ENCODE measurements around the gene ANKRD33.
"Not testable (repeated sequence)": the region's sequence is repeated elsewhere in the genome, so short reads cannot be mapped to it uniquely, and the experiment has no call there.

The ANKRD33 gene

DNA sequence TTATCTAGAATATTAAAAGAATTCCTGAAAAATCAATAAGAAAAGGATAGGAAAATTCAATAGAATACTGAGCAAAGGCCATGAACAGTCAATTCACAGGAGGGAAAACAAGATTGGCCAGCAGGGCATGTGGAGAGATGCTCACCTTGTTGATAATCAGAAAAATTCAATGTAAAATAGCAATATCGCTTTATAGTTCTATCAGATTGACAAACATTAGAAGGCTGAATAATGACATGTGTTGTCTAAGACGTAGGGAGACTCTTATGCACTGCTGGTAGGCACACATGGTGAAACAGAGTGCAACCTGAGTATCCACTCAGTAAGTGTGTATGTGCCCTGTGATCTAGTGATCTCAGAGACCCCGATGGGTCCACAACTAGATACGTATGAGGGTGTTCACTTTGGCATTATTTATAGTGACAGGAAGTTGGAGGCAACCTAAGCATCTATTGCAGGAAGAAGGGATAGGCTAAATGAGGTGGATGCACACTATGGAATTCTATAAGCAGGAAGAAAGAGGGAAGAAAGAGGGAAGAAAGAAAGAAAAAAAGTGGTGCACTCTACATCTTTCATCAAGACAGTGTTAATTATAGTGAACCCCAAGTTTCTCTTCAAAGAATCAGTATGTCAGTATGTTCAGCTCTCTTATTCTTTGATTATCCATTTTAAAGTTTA, 3.8 kb upstream of the ANKRD33 start:
- no peak for DNase-seq

- peak in 1 of 4 experiments; percentile 36 for DNase-seq
Observed at GRCh38 chr12:51884676-51885229, 3.1 kb upstream of the ANKRD33 start.

DNA sequence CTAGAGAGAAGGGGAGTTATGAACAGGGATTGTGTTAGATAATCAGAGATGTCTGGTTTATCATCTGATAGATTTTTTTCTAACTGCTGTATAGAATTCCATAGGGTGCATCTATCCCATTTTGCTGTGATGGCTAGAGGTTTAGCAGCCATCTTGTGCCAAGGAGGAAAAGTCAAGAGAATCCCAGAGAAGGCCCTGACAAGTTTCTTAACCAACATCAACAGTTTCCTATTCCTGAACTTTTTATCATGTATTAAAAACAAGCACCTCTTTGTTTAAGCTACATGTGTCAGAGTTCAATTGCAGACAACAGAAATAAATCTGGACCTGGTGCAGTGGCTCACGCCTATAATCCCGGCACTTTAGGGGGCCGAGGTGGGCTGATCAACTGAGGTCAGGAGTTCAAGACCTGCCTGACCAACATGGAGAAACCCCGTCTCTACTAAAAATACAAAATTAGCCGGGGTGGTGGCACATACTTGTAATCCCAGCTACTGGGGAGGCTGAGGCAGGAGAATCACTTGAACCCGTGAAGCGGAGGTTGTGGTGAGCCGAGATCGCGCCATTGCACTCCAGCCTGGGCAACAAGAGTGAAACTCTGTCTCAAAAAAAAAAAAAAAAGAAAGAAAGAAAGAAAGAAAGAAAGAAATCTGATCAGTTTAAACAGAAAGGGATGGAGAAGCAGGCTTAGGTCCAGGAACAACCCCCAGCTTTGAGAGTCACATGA, 2.4 kb upstream of the ANKRD33 start:
- DNase-seq = not testable (repeated sequence)

GRCh38 chr12:51886021-51886710, 1.7 kb upstream of the ANKRD33 start:
- peak; percentile 89 to 98 (median 94) for DNase-seq

DNA sequence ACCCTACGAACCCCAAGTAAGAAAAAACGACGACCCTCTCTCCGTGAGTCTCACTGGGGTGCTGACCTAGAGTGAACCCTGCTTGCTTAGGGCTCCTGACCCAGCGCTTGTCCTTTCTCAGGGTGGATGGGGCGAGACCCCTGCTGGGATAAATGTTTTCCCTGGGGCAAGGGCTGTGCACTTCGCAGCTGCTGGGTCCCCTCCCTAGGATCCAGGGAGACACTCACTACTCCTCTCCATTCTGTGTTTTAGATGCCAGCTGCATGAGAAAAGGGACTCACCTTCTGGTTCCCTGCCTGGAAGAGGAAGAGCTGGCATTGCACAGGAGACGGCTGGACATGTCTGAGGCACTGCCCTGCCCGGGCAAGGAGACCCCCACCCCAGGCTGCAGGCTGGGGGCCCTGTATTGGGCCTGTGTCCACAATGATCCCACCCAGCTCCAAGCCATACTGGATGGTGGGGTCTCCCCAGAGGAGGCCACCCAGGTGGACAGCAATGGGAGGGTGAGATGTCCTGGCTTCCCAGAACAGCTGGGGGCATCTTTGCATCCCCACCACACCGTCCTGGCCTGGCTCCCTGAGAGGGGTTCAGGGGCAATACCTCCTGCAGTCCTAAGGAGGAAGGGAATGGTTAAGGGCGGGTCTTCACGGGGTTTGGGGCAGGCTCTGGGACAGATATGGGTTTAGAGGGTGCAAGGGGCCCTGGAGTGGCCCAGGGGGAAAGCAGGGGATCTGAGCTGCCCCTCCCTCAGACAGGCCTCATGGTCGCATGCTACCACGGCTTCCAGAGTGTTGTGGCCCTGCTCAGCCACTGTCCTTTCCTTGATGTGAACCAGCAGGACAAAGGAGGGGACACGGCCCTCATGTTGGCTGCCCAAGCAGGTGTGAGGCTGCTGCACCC, 663 bp downstream of the ANKRD33 start:
- peak in 1 of 4 experiments; percentile 0 for DNase-seq

GRCh38 chr12:51889216-51890132, 1.6 kb downstream of the ANKRD33 start:
- DNase-seq = no peak

GRCh38 chr12:51890133-51890464, 2.2 kb downstream of the ANKRD33 start:
- DNase-seq = no peak

GRCh38 chr12:51890511-51891171, 2.7 kb downstream of the ANKRD33 start:
- no peak for DNase-seq

GRCh38 chr12:51891843-51892242, 3.9 kb downstream of the ANKRD33 start:
- peak in 2 of 4 experiments; percentile 44 to 51 for DNase-seq

GRCh38 chr12:51893786-51894185, 5.9 kb downstream of the ANKRD33 start:
- DNase-seq = no peak

GRCh38 chr12:51895378-51896135, 7.7 kb downstream of the ANKRD33 start:
- no peak for DNase-seq

DNA sequence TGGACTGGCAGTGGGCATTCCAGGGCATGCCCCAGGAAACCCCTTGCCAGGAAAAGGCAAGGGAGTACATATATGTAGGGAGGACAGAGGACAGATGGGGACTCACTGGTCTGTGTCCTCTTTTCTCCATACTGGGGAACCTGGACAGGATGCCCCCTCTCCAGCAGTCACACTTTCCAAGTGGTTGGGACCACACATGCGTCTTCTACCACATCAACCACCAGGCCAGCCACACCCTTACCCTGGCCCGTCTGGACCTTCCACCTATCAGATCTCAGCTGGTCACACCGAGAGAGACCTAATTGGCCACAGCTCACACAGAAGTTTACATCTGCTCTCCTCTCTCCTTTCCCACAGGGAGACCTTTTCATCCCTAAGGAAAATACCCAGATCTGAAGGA, 8.3 kb downstream of the ANKRD33 start:
- DNase-seq = no peak

DNA sequence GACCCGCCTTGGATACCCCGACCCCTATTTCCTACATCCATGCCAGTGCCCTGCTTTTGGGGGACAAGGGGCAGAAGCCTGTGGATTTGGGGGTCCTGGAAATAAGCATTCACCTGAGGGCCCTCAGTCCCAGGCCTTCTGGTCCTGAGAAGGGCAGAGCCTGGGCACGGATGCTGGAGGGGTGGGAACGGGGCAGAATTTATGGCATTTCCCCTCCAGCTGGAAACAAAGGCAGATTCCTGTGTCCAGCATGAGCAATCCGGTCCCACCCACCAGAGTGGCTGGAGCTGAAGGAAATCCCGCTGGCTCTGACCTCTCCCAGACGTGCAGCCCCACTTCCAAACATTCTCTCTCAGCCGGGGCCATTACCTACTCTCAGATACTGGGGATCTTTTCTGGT, 9.3 kb downstream of the ANKRD33 start:
- no peak for DNase-seq

DNA sequence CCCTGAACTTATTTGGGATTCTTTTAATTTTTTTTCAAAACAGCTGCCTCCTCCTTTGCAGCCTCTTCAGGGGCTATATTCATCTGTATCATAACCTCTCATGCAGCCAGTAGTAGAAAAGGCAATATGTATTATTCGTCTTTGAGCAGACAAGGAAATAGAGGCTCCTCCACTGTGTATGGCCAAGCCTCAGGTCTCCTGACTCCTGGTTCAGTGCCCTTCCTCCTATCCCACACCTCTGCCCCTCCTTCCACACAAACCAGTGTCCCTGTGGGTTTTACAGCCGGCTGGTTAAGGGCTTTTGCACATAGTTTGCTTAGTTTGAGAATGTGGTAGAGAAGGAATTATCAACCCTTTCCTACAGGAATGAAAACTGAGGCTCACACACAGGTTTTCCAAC, 10.6 kb downstream of the ANKRD33 start:
- DNase-seq = no peak

DNA sequence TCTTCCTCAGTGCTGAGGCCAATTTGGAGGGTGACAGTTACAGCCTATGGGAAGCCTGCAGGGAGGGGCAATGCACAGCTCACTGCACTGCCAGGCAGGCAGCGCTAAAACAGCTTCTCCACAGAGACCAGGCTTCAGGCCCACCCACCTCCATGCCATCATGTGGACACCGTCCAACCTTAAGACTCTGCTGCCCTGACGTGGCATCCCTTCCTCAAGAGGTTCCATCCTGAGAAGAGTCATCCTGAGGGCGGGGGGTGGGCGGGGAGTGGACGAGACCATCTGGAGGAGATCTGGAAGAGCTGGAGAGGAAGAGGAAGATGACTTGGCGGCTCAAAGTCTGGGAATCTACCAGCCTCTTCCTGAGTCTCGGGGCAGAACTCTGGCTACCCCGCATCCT, 11.0 kb downstream of the ANKRD33 start:
- peak; percentile 64 to 83 (median 70) for DNase-seq

GRCh38 chr12:51900323-51900889, 12.5 kb downstream of the ANKRD33 start:
- no peak for DNase-seq

DNA sequence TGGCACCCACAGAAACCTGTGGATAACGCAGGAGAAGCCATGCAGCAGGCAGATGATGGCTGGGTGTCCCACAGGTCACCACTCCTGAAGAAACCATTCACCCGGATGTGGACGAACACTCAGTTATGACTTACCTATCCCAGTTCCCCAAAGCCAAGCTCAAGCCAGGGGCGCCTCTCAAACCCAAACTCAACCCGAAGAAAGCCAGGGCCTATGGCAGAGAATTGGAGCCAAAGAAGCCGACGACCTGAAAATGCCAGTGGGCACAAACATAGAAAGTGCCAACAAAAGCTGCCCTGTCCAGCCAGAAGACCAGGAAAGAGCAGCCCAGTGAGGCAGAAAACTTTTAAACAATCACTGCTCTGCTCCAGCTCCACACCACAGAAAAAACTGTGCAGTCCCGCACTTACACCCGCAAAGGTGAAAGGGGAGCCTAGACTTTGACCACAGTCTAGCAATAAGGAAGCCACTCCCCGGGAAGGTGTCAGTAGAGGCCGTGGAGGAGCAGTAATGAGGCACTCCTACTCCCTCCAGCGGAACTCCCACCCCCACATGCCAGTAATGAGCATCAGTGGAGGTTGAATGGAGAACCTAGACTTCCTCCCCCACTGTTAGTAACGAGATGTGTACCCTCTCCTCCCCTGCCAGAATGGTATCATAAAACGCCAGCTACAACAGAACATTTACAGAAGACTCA, 13.4 kb downstream of the ANKRD33 start:
- DNase-seq = peak in 2 of 4 experiments; percentile 35 to 42

DNA sequence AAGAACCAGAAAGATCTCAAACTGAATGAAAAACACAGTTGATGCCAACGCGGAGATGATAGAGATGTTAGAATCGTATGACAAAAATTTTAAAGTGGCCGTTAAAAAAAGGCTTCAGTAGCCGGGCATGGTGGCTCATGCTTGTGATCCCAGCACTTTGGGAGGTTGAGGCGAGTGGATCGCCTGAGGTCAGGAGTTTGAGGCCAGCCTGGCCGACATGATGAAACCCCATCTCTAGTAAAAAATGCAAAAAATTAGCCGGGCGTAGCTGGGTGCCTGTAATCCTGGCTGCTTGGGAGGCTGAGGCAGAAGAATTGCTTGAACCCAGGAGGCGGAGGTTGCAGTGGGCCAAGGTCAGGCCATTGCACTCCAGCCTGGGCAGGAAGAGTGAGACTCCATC, 14.0 kb downstream of the ANKRD33 start:
- DNase-seq = no peak

- DNase-seq = peak in 2 of 4 experiments; percentile 58 to 61
Observed at GRCh38 chr12:51904951-51905470, 17.1 kb downstream of the ANKRD33 start.
